ENCODE measurements around the gene MSMO1.

Gene MSMO1

DNA sequence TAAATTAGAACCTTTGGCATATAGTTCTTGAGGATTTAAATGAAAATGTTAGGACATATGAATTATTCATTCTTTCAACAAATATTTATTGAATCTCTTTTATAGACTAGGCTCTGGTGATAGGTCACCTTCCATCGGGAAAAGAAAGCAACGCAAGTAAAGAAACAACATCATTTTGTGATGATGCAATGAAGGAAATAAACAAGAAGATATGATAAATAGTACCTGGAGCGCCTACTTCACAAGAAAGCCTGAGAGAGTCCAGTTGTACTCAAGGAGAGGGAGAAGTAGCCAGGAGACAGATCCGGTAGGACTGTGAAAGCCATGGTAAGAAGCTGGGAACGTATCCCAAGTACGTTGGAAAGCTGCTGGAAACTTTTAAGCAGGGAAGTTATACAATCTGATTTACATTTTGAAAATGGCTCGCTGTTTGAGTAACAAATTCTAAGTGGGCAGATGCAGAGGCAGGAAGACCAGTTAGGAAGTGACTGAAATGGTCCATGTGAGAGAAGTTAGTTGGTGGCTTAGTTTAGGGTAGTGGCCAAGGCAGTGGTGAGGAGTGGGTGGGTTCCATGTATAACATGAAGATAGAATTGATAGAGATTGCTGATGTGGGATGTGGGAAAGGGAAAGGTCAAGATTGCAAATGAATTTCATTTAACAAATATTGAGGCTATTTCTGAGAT, 33.7 kb downstream of the MSMO1 start:
- no peak for DNase-seq

DNA sequence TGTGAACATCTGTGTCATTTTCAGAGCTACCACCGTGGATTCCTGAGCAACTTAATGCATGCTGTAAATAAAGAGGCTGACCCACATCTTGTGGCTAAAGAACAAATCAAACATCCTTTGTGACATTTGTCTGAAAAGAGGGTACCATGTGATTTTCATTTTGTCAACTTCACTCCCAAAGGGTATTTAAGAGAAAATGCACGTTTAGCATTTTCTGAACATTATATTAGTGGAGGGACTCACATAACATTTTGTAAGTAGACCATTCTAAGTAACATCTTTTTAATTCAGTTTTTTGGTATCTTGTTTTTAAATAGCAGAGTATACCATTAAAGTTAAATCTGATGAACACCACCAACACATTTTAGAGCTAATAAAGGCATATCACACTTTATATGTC, 34.3 kb downstream of the MSMO1 start:
- DNase-seq, result no peak

DNA sequence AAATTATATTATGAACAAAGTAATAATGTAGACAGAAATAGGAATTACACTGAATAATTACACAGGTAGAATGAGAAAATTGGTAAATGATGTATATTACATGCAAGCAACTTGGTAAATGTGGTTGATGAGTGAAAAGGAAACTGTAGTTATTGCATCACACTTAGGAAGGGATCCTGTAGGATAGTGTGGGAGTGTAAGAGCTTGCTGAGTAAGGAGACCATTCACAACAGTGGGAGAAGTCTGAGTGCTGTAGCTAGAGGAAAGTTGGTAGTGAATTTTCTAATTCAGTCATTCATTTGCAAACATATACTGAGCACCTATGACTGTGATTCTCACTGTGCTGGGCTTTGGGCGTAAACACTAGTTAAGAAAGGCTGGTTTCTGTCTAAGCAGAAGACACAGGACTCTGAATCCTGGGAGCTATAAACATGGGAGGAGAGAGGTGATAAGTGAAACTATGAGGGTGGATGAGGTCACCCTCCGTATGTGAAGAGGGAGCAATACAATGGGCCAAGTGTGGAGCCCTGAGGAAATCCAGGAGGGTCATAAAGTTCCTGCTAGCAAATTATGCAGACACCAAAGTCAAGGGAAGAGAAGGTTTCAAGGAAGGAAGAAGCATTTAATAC, 37.1 kb downstream of the MSMO1 start:
- no peak for DNase-seq

DNA sequence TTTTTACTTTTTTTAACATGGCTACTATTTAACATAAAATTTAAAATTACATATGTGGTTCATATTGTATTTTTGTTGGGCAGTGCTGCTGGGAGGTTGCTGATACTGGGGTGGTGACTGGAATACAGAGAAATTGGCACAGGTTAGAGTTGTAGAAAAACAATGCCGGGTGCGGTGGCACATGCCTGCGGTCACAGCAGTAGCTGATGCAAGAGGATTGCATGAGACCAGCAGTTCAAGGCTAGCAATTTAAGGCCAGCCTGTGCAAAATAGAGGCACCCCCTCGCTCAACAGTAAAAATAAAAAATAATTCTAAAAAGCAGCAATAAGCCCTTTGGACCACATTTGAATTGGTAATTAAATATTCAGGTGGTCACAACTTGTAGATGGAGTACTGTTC, 39.6 kb downstream of the MSMO1 start:
- no peak for DNase-seq

DNA sequence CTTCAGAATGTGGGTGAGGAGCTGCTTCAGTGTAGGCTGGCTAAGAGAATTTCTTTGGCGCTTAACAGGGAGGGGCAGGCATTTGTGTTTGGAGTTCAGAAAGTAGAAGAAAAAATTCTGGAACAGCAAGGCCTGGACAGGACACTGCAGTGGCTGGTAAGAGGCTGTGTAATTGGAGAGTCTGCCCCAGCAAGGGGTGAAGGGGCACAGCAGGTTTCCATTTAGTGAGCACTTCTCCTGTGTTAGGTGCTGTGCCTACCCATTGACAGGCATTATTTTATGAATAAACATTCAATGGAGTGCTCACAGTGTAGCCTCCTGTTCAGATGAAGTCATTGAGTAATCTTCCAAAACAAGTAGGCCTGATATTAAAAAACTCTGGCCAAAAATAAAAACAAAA, 40.6 kb downstream of the MSMO1 start:
- no peak for DNase-seq

DNA sequence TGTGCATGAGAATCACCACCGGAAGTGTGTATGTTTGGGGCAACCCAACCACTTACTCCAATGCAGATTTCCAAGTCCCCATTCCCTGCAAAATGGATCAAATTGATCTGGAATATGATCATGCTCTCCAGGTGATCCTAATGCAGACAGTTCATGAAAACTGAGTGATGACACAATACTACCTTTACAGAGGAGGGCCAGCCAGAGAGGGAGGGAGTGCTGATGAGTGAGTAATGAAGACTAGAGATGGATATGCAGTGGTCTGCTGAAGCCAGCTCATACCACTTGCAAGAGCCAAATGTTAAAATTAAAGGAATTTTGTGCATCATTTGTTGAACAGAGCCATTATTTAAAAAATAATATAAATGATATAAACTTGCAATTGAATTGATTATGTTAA, 41.1 kb downstream of the MSMO1 start:
- no peak for DNase-seq

DNA sequence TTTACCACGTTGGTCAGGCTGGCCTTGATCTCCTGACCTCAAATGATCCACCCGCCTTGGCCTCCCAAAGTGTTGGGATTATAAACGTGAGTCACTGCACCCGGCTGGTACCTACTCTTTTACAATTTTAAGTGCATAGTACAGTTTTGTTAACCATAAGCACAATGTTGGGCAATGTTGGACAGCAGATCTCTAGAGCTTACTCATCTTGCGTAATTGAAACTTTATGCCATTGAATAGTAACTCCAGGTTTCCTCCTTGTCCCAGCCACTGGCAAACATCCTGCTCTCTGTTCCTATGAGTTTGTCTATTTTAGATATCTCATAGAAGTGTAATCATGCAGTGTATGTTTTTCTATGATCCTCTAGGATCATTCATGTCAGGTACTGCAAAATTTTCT, 42.1 kb downstream of the MSMO1 start:
- no peak for DNase-seq

DNA sequence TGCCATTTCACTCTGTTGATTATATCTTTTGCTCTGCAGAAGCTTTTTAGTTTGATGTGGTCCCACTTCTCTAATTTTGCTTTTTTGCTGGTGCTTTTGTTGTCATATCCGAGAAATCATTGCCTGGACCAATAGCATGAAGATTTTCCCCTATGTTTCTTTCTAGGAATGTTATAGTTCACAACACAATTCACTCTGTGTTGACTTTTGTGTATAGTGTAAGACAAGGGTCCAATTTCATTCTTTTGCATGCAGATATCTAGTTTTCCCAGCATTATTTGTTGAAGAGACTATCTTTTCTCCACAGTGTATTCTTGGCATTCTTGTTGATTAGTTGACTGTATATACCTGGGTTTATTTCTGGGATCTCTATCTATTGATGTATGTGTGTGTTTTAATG, 43.1 kb downstream of the MSMO1 start:
- no peak for DNase-seq

DNA sequence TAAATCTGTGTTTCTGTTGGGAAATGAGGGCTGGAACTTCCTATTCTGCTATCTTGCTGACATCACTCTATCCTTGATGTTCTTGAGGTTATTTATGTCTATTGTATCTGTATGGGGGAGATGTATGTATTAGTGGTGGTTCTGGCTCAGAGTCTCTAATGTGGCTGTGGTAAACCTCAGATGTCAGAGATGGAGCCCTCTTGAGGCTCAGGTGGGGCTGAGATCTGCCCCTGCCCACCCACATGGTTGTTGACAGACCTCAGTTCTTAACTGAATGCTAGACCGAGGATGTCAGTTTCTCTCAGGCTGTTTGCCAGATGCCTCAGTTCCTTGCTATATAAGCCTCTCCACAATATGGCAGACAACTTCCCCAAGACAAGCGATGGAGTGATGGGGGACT, 48.0 kb downstream of the MSMO1 start:
- no peak for DNase-seq

DNA sequence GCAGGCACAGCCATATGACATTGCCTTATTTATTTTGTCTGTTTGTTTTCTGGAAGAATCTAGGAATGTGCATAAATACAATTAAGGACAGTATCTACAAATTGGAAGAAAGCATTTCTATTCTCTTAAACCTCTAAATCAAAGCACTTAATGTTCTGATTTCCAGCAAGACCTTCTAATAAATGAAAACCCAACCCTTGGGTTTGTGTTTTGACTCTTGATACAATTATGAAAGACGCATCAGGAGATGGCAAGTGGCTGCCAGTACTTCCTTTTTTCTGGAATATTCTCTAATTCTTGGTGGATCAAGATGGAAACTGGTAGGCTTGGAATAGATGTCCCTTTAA, 50.9 kb downstream of the MSMO1 start:
- DNase-seq, result no peak

DNA sequence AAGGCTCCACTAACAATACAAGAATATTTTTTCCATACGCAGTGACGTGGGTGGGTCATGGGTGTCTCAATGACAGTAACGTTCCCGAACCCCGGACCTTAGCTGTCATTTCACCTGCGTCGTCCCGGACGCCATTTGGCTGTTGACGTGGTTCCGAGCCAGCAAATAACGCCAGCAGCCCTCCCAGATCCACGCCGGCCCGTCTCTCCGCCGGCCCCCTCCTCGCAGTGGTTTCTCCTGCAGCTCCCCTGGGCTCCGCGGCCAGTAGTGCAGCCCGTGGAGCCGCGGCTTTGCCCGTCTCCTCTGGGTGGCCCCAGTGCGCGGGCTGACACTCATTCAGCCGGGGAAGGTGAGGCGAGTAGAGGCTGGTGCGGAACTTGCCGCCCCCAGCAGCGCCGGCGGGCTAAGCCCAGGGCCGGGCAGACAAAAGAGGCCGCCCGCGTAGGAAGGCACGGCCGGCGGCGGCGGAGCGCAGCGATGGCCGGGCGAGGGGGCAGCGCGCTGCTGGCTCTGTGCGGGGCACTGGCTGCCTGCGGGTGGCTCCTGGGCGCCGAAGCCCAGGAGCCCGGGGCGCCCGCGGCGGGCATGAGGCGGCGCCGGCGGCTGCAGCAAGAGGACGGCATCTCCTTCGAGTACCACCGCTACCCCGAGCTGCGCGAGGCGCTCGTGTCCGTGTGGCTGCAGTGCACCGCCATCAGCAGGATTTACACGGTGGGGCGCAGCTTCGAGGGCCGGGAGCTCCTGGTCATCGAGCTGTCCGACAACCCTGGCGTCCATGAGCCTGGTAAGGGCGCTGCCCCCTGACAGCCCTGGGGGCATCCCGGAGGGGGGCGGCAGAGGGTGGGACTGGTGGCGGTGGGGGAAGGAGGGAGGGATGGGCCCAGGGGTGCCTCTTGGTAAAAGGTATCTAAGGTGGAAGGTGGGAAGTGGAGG, 51.5 kb downstream of the MSMO1 start, which contains the start of gene CPE:
TSS of gene CPE (plus strand) at position 264 of the 933 bp plus-strand sequence. CDS start at position 478, 214 bp downstream.
- peak; percentile 80 for DNase-seq

DNA sequence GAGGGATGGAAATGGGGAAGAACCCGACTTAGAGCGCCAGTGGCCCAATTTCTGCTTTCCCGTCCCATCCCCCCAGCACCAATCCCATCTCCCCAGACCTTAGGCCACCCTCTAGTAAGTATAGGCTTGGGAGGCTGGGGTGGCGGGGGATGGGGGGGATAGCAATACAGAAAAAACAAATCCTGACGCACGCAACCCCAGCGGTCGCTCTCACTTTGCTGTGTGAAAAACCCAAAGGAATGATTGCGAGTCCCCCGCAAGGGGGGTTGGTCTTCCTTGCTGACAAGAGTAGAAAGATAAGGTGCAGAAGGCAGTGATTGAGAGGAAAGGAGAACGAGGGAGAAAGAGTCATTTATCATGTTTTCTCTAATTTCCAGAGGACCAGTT, 52.2 kb downstream of the MSMO1 start:
- peak; percentile 15 for DNase-seq

DNA sequence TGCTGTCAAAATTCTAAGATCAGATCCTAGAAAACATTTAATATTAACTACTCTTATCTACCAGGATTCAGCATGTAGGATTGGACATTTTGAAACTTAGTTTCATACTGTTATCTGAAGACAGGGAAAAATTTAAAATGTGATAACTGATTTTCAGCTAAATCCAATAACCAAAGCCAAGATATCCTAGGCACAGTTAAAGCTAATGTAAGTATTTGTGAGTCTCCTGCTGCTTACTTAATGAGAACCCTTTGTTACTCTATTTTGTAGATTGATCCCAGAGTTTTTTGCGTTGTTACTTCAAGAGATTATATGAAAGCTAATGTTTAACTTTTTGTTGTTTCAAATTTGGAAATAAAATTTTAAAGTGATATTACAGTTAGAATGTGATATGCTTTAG, 53.3 kb downstream of the MSMO1 start:
- no peak for DNase-seq

DNA sequence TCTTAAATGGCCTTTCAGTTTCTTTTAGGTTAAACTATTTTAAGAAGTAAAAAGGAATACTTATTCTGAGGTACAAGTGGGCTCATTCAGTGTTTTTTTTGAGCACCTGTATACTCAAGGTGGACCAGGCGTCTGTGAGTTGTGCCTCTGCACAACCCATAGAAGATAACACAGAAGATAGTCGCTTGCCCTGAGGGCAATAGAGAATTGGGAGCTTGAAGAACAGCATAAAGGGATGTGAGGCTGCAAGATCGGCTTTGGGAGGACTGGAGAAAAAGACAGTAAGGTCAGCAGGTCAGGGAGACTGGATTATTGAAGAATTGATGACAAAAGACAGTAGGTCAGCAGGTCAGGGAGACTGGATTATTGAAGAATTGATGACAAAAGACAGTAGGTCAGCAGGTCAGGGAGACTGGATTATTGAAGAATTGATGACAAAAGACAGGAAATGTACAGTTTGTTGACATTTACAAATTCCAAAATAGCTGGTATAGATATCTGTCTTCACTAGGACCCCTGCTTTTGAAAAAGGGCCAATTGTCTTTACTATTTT, 54.4 kb downstream of the MSMO1 start:
- no peak for DNase-seq

DNA sequence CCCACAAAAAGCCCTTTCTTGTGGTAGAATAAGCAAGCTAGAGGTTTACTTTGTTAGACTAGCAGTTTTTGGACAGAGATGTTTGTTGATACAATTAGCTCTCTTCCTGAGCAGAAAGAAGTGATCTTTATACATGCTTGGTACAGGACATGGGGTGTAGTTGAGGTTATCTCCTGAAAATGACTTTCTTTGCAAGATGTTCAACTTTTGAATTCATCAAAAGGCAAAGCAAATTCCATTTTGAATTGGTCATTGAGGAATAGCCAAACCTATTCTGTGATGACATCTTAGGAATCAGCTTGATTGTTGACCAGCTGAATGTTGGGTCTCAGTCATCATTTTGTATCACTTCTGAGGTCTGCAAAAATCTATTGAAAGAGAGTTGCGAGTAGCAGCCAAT, 55.2 kb downstream of the MSMO1 start:
- DNase-seq, result no peak

DNA sequence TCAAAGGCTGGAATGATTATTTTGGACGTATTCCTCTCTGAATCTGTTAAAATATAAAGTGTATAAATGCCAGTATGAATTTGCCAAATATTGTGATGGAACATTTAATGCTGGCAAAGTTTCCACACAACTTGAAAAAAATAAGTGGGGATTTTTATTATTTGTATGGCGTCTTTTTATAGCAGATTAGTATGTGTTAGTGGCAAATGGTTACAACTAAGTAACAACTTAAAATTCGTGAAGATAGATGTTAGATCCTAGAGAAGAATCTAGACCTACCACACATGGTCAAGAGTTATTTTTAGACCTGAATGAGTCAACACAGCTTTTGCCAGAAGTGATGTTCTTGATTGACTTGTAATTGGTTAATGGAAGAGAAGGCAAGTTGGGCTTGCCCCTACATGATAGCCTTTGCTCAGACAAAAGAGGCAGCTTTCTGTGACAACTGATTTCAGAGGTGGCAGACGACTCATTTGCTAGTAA, 56.2 kb downstream of the MSMO1 start:
- DNase-seq, result peak; percentile 40

DNA sequence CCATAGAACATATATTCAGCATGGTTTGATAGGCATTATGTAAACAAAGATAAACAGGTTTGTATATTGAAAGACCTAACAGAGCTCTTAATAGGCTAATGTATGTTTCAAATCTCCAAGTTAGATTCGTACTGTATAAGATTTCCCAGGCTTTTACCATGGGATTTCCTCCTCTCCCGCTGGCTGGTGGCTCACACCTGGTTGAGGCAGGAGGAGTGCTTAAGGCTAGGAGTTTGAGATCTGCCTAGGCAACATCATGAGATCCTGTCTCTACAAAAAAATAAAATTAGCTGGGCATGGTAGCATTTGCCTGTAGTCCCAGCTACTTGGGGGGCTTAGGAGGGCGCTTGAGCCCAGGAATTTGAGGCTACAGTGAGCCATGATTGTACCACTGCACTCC, 56.7 kb downstream of the MSMO1 start:
- no peak for DNase-seq

DNA sequence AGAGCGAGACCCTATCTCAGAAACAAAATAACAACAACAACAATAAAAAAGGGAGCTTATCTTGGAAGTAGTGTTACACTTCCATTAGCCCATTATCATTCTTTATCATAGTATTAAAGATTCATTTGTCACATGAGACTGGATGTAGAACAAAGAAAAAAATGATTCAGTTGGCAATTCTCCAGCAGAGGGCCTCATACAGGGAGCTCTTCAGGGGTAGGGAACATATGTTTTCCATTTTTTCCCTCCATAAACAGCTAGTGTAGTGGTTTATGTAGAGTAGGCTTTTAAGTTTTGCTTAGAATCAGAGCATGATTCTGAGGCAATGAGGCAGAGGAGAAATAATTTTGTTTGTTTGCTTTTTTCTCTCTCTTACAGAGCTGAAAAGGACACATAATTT, 57.1 kb downstream of the MSMO1 start:
- DNase-seq, result peak; percentile 62

DNA sequence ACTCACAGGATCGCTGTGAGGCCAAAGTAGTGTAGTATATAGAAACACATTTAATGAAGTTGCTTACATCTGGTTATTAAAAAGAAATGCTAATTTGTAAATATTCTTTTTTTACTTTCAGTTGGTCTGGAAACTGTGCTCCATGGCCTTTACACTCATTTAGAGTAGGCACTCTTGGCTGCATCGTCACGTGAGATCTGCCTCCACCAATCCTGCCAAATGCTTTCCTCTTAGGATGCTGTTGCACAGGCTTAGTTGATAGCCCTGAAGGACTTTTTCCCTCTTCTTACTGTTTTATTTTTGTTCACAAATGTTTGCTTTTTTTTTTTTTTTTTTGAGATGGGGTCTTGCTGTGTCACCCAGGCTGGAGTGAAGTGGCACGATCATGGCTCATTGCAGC, 57.7 kb downstream of the MSMO1 start:
- DNase-seq, result no peak

DNA sequence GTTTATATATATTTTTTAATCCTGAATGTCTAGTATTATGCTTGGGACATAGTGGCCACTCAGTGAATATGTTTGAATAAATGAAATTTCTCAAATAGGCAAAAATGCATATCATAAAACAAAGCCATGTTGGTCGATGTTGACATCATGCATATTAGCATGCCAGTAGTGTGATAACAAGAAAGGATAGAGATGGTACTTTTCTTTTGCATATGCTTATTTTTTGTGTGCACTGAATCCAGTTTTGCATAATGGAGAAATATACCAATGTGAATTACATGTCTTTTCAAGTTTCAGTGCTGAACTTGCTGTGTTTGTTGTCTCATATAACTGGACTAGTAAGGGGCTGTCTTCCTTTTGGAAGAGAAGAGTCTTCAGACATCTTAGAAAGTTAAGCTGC, 58.9 kb downstream of the MSMO1 start:
- no peak for DNase-seq

DNA sequence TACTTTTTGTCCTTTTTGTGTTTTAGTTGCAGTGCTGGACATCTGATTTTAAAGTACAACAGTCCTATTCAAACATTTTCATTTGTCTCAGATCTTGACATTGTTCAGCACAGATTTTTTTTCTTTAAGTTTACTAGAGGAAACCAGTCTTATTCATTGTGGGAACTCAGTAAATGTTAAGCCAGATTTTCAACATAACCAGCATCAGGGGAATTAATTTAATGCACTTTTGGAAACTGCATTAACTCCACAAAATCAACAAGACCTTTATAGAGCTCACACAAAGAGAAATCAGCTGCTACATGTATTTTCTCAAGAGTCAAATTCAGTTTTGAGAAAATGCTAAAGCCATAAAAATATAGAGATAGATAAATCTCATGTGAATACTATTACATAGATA, 61.3 kb downstream of the MSMO1 start:
- no peak for DNase-seq
